Endodermal cell (in vitro differentiated cells): ENCODE results near the gene UMOD. TPM values are rescaled to one million over a fixed set of nuclear protein-coding genes. Genes with fewer than 3 reads are reported as not detected.

Source experiments
- DNase-seq: peaks from one replicate; pipeline ENCODE4 v3.0.0-alpha.2; 2017
- H3K27ac ChIP-seq: 2 replicates; pipeline ENCODE4 v1.5.1; 2013; ENCODE audit warnings: mild to moderate bottlenecking, low read depth, low read length, moderate library complexity
- H3K27me3 ChIP-seq: 2 replicates; pipeline ENCODE4 v1.6.1; 2013; ENCODE audit warnings: mild to moderate bottlenecking, low read length, moderate library complexity; ENCODE audit not compliant: insufficient read depth, control insufficient read depth, poor library complexity, severe bottlenecking
- H3K36me3 ChIP-seq: 2 replicates; pipeline ENCODE4 v1.7.0; 2013; ENCODE audit warnings: mild to moderate bottlenecking, low read length, moderate library complexity; ENCODE audit not compliant: control insufficient read depth, insufficient read depth
- H3K4me1 ChIP-seq: one replicate; pipeline ENCODE4 v1.7.0; 2013; ENCODE audit warnings: low read length; ENCODE audit not compliant: control insufficient read depth, insufficient read depth
- H3K4me3 ChIP-seq: 2 replicates; pipeline ENCODE4 v1.5.1; 2013; ENCODE audit warnings: mild to moderate bottlenecking, low read length, moderate library complexity
- H3K9ac ChIP-seq: 2 replicates; pipeline ENCODE4 v1.6.1; 2013; ENCODE audit warnings: mild to moderate bottlenecking, low read length, moderate library complexity; ENCODE audit not compliant: poor library complexity, severe bottlenecking; ENCODE audit errors: extremely low read depth
- H3K9me3 ChIP-seq: 2 replicates; pipeline ENCODE4 v1.6.1; 2013; ENCODE audit warnings: mild to moderate bottlenecking, low read length, moderate library complexity; ENCODE audit not compliant: control insufficient read depth
- H3K27ac Mint-ChIP-seq: 2 replicates; pipeline ENCODE4 v1.8.0; 2020; ENCODE audit warnings: mixed read lengths
- H3K27me3 Mint-ChIP-seq: 2 replicates; pipeline ENCODE4 v1.8.0; 2021; ENCODE audit warnings: mild to moderate bottlenecking, mixed read lengths; ENCODE audit not compliant: insufficient read depth
- H3K36me3 Mint-ChIP-seq: 2 replicates; pipeline ENCODE4 v1.8.0; 2020; ENCODE audit warnings: low read depth, mixed read lengths
- H3K4me1 Mint-ChIP-seq: 2 replicates; pipeline ENCODE4 v1.8.0; 2020; ENCODE audit warnings: mixed read lengths
- H3K4me3 Mint-ChIP-seq: 2 replicates; pipeline ENCODE4 v1.8.0; 2020; ENCODE audit warnings: mild to moderate bottlenecking, moderate library complexity, mixed read lengths
- H3K9me3 Mint-ChIP-seq: 2 replicates; pipeline ENCODE4 v1.8.0; 2020; ENCODE audit warnings: mild to moderate bottlenecking, mixed read lengths
- CTCF ChIP-seq: fragments of 200-600 bp; sonication (generic); conservative IDR thresholded peaks from 2 replicates; pipeline ENCODE4 v1.5.0; 2021; ENCODE audit warnings: antibody characterized with exemption, mild to moderate bottlenecking
- WGBS, 2 experiments: methylation state at CpG; one replicate each; pipeline versions ENCODE4 v1.1.5 to v1.1.7; 2013; ENCODE audit warnings: missing lambda C conversion rate in 2 of 2, mixed read lengths in 1 of 2; ENCODE audit not compliant: insufficient coverage in 1 of 2, insufficient read length in 1 of 2; 5-methylcytosine and 5-hydroxymethylcytosine counted together
- total RNA-seq, 2 donors: library from RNA; stranded (reverse); fragmentation: NEBNext Ultra II Directional in 1 of 2; extraction: Animal tissue kit (Norgen Biotek cat#: 25700) in 1 of 2; gene quantifications; 2 replicates in 1 of 2; 3 replicates in 1 of 2; pipeline ENCODE4 v1.2.1, GENCODE V29; 2021

Gene UMOD
- total RNA-seq, 2 donors from 2014 or later = not detected

DNA sequence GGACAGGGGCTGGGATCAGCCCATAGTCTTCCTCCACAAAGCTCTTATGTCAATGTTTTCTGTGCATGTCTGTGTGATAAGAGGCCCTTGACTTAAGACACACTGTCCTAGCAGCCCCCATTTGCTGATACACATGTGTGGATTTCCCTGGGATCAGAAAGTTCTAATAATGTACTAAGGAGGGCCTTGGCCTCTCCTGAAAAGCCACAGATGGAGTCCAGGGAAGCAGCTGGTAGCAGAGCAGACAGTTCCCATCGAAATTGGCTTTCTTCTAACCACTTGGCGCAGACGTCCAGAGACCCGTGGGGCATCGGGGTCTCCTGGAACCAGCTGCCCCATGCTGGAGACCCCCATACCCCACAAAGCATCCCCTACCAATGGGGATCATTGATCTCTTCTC is 20.9 kb downstream of the UMOD start:
- Histone ChIP-seq H3K9ac (no peak overlapping the region), H3K4me3 (no peak overlapping the region), H3K27ac (no peak overlapping the region), H3K4me1 (peaks cover 3% of the 10 kb centered on the region), H3K36me3 (no peaks in the 10 kb centered on the region), H3K9me3 (no peaks in the 10 kb centered on the region), H3K27me3 (no peaks in the 10 kb centered on the region)
- no peak for TF ChIP-seq CTCF
- H3K27me3 Mint-ChIP-seq = peaks cover 5% of the 10 kb centered on the region
- no peaks in the 10 kb centered on the region for H3K9me3 Mint-ChIP-seq
- 88 to 93% methylated on average over 3 to 5 of the region's 5 CpGs for WGBS, 2 experiments
- H3K4me1 Mint-ChIP-seq = peaks cover 14% of the 10 kb centered on the region
- no peak for DNase-seq
- H3K27ac Mint-ChIP-seq = no peak overlapping the region
- H3K36me3 Mint-ChIP-seq = no peaks in the 10 kb centered on the region
- no peak overlapping the region for H3K4me3 Mint-ChIP-seq

DNA sequence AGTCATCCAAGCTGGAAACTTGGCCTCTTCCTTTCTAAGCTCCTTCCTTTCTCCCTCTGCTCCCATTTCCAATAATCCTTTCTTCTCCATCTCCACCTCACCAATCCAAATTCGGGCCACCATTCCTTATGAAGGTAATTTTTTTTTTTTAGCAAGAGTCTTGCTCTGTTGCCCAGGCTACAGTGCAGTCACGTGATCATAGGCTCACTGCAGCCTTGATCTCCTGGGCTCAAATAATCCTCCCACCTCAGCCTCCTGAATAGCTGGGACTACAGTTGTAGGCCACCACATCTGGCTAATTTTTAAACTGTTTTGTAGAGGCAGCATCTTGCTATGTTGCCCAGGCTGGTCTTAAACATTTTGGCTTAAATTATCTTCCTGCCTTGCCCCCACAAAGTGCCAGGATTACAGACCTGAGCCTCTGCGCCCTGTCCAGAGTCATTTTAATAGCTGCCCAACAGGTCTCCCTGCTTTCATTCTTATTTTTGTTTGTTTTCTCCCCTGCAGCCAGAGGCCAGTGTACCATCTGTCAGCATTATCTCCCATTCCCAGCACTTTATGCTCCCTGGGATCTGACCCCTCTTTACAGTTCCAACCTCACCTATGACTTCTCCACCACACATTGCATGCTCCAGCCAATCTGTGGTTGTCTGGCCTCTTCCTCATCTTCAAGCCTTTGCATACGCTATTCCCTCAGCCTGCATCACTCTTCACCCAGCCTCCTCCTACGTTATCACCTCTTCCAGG is 22.9 kb downstream of the UMOD start:
- TF ChIP-seq CTCF = no peak
- H3K9me3 ChIP-seq = no peaks in the 10 kb centered on the region
- Mint-ChIP-seq H3K4me3 (no peak overlapping the region), H3K4me1 (peaks cover 31% of the 10 kb centered on the region), H3K9me3 (no peaks in the 10 kb centered on the region), H3K27ac (no peak overlapping the region), H3K36me3 (no peaks in the 10 kb centered on the region), H3K27me3 (peaks cover 5% of the 10 kb centered on the region)
- no peaks in the 10 kb centered on the region for H3K36me3 ChIP-seq
- no peak overlapping the region for H3K9ac ChIP-seq
- no peak overlapping the region for H3K4me3 ChIP-seq
- no peaks in the 10 kb centered on the region for H3K27me3 ChIP-seq
- no peak overlapping the region for H3K27ac ChIP-seq
- no peak for DNase-seq
- H3K4me1 ChIP-seq = peaks cover 11% of the 10 kb centered on the region
- WGBS, 2 experiments = 86 to 91% methylated on average over 3 to 5 of the region's 5 CpGs

- H3K9me3 ChIP-seq = no peaks in the 10 kb centered on the region
- no peaks in the 10 kb centered on the region for H3K27me3 ChIP-seq
- H3K27me3 Mint-ChIP-seq = peaks cover 8% of the 10 kb centered on the region
- no peak within 1 kb of the TSS for H3K27ac Mint-ChIP-seq
- H3K4me1 Mint-ChIP-seq = peaks cover 31% of the 10 kb centered on the region
- DNase-seq = peak; percentile 68
- H3K4me1 ChIP-seq = peaks cover 11% of the 10 kb centered on the region
- 80 to 85% methylated on average over 5 to 7 of the region's 7 CpGs for WGBS, 2 experiments
- no peaks in the 10 kb centered on the region for H3K9me3 Mint-ChIP-seq
- TF ChIP-seq CTCF = peak; percentile 60
- H3K9ac ChIP-seq = no peak within 1 kb of the TSS
- H3K36me3 Mint-ChIP-seq = no peaks in the 10 kb centered on the region
- H3K36me3 ChIP-seq = no peaks in the 10 kb centered on the region
- no peak within 1 kb of the TSS for H3K4me3 Mint-ChIP-seq
- no peak within 1 kb of the TSS for H3K27ac ChIP-seq
- H3K4me3 ChIP-seq = no peak within 1 kb of the TSS
These were observed 25.0 kb downstream of the UMOD start, which contains the start of gene GP2 for GRCh38 chr16:20327444-20328041. TSS of gene GP2 (minus strand) at chr16:20327513. CDS start at chr16:20326431, 1,082 bp downstream.
